Measurements from ENCODE around the gene NDUFC2. TPM values are rescaled to one million over a fixed set of nuclear protein-coding genes. Genes with fewer than 3 reads are reported as not detected.

The NDUFC2 gene
- total RNA-seq, 1 donor from 2014 or later: 233 TPM

GRCh38 chr11:78022397-78023396 is 57.0 kb downstream of the NDUFC2 start, which contains the start of gene KCTD14:
KCTD14 (minus strand) TSS chr11:78023276; CDS start chr11:78023249, 27 bp downstream.
- TF ChIP-seq, protein P1, sequence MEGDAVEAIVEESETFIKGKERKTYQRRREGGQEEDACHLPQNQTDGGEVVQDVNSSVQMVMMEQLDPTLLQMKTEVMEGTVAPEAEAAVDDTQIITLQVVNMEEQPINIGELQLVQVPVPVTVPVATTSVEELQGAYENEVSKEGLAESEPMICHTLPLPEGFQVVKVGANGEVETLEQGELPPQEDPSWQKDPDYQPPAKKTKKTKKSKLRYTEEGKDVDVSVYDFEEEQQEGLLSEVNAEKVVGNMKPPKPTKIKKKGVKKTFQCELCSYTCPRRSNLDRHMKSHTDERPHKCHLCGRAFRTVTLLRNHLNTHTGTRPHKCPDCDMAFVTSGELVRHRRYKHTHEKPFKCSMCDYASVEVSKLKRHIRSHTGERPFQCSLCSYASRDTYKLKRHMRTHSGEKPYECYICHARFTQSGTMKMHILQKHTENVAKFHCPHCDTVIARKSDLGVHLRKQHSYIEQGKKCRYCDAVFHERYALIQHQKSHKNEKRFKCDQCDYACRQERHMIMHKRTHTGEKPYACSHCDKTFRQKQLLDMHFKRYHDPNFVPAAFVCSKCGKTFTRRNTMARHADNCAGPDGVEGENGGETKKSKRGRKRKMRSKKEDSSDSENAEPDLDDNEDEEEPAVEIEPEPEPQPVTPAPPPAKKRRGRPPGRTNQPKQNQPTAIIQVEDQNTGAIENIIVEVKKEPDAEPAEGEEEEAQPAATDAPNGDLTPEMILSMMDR (conservative IDR thresholded peaks at IDR 0.05): no peak
- no peaks in the 10 kb centered on the region for H3K9me3 Mint-ChIP-seq
- no peaks in the 10 kb centered on the region for H3K36me3 Mint-ChIP-seq
- H3K27me3 Mint-ChIP-seq: peaks cover 9% of the 10 kb centered on the region
- H3K4me3 Mint-ChIP-seq: peak within 1 kb of the TSS; percentile 89
- H3K4me1 Mint-ChIP-seq (ENCODE audit: unreplicated experiment): peaks cover 28% of the 10 kb centered on the region
- H3K27ac Mint-ChIP-seq: peak within 1 kb of the TSS; percentile 79
- no peak for DNase-seq (ENCODE audit: extremely low spot score, unreplicated experiment)

DNA sequence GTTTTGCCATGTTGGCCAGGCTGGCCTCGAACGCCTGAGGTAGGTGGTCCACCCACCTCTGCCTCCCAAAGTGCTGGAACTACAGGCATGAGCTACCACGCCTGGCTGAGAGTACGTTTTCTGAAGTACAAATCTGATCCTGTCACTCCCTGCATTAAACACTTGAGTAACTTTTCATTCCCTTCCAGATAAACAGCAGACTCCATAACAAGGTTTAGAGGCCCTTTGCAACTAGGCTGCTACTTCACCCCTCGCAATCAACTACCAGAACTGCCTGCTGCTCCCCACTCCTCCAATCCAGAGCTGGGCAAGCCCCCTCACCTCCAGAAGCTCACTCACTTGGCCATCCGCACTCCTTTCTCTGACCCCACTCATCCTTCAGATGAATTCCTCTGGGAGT is 58.1 kb downstream of the NDUFC2 start:
- peak overlapping the region; percentile 59 for H3K4me3 Mint-ChIP-seq
- peaks cover 28% of the 10 kb centered on the region for H3K4me1 Mint-ChIP-seq (ENCODE audit: unreplicated experiment)
- peaks cover 9% of the 10 kb centered on the region for H3K27me3 Mint-ChIP-seq
- H3K9me3 Mint-ChIP-seq: no peaks in the 10 kb centered on the region
- no peak overlapping the region for H3K27ac Mint-ChIP-seq
- TF ChIP-seq, protein P1 (conservative IDR thresholded peaks at IDR 0.05): no peak
- H3K36me3 Mint-ChIP-seq: no peaks in the 10 kb centered on the region
- no peak for DNase-seq (ENCODE audit: extremely low spot score, unreplicated experiment)

DNA sequence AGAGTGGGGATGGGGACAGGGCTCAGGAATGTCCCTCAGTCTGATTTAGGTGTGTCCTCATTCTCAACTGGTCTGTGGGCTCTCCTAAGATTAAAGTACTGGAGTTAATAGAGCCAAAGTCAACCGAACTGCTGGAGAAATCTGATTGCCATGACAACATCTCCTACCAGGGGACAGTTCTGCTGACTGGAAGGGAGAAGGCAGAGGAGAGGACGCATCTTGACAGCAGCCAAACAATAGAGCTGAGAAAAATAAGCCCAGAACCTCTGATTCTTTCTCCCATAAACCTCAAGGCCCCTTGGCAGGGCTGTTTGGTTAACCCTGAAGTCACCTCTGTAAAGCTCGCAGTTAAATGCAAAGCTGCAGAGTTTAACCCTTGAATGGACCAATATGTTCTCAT is 59.4 kb downstream of the NDUFC2 start:
- H3K36me3 Mint-ChIP-seq: no peaks in the 10 kb centered on the region
- H3K9me3 Mint-ChIP-seq: no peaks in the 10 kb centered on the region
- H3K4me3 Mint-ChIP-seq: peak overlapping the region; percentile 54
- no peak for DNase-seq (ENCODE audit: extremely low spot score, unreplicated experiment)
- peaks cover 9% of the 10 kb centered on the region for H3K27me3 Mint-ChIP-seq
- peaks cover 28% of the 10 kb centered on the region for H3K4me1 Mint-ChIP-seq (ENCODE audit: unreplicated experiment)
- peak overlapping the region; percentile 56 for H3K27ac Mint-ChIP-seq
- TF ChIP-seq, protein P1 (conservative IDR thresholded peaks at IDR 0.05): no peak

GRCh38 chr11:78019808-78020207 is 59.9 kb downstream of the NDUFC2 start:
- TF ChIP-seq, protein P1 (conservative IDR thresholded peaks at IDR 0.05): no peak
- Mint-ChIP-seq H3K4me1 (ENCODE audit: unreplicated experiment) (peaks cover 28% of the 10 kb centered on the region), H3K36me3 (no peaks in the 10 kb centered on the region), H3K9me3 (no peaks in the 10 kb centered on the region), H3K27ac (peak overlapping the region; percentile 30), H3K4me3 (peak overlapping the region; percentile 54), H3K27me3 (peaks cover 9% of the 10 kb centered on the region)
- DNase-seq (ENCODE audit: extremely low spot score, unreplicated experiment): no peak

Other genes starting within 250 kb of the NDUFC2 start
- 27.1 and 46.3 TPM in 2 replicates for gene INTS4, start 85.2 kb downstream of the NDUFC2 start, total RNA-seq (ENCODE audit: low replicate concordance)
- gene KCTD14, start 56.6 kb downstream of the NDUFC2 start, total RNA-seq (ENCODE audit: low replicate concordance): 1.2 and 2.8 TPM in 2 replicates
- not detected in 2 replicates for gene THRSP, start 16.0 kb downstream of the NDUFC2 start, total RNA-seq (ENCODE audit: low replicate concordance)
- 45.2 and 71.8 TPM in 2 replicates for gene ALG8, start 59.8 kb upstream of the NDUFC2 start, total RNA-seq (ENCODE audit: low replicate concordance)
- gene KCTD21, start 108.8 kb upstream of the NDUFC2 start, total RNA-seq (ENCODE audit: low replicate concordance): 9.7 and 10.7 TPM in 2 replicates
- gene USP35, start 109.1 kb upstream of the NDUFC2 start, total RNA-seq (ENCODE audit: low replicate concordance): 8.9 and 9.7 TPM in 2 replicates